Peyer's patch (tissue), 4 donors: ENCODE results near the gene SORL1.

Experiments used
- POLR2A ChIP-seq, 2 donors: fragments of 450-650 bp; IDR thresholded peaks; one replicate each; pipeline ENCODE4 v1.5.1; 2017; ENCODE audit warnings: antibody characterized with exemption in 2 of 2, mild to moderate bottlenecking in 2 of 2, moderate library complexity in 2 of 2
- TF ChIP-seq, protein P1 (sequence below), 6 experiments: fragments of 450-650 bp in 4 of 6; fragments of 200-600 bp in 2 of 6; sonication (generic) in 1 of 6; IDR thresholded peaks; one replicate each; pipeline ENCODE4 v1.5.1; 2017 to 2019; ENCODE audit warnings: antibody characterized with exemption in 6 of 6, mild to moderate bottlenecking in 3 of 6, moderate library complexity in 1 of 6

DNA sequence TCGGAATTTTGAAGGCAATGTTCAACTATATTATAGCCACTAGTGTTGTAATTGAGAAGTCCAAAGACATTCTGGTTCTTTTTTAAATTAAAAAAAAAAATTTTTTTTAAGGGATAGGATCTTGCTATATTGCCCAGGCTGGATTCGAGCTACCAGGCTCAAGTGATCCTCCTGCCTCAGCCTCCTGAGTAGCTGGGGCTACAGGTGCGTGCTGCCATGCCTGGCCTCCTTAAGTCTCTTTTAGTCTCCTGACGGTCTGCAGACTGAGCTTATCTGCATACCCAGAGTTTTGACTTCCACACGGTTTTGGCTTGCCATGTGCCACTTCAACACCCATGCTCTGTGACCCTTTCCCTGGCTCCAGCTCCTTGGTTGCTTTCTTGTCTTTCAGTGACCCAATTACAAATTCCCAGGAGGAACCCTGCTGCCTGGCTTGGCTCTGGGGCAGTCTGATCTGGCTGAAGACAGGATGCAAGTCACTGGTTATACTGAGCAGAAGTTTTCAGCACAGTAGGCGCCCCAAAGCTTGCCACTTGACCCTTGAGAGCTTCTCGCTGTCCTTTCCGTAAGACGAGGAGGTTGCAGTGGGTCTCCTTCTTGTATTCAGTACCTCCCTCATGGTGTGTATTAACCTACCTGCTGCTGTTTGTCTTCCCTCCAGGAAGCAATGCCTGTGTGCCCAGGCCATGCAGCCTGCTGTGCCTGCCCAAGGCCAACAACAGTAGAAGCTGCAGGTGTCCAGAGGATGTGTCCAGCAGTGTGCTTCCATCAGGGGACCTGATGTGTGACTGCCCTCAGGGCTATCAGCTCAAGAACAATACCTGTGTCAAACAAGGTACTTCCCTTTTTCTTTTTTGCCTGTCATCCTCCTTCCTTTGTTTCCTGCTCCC lies 114.4 kb downstream of the SORL1 start:
- TF ChIP-seq, protein P1, sequence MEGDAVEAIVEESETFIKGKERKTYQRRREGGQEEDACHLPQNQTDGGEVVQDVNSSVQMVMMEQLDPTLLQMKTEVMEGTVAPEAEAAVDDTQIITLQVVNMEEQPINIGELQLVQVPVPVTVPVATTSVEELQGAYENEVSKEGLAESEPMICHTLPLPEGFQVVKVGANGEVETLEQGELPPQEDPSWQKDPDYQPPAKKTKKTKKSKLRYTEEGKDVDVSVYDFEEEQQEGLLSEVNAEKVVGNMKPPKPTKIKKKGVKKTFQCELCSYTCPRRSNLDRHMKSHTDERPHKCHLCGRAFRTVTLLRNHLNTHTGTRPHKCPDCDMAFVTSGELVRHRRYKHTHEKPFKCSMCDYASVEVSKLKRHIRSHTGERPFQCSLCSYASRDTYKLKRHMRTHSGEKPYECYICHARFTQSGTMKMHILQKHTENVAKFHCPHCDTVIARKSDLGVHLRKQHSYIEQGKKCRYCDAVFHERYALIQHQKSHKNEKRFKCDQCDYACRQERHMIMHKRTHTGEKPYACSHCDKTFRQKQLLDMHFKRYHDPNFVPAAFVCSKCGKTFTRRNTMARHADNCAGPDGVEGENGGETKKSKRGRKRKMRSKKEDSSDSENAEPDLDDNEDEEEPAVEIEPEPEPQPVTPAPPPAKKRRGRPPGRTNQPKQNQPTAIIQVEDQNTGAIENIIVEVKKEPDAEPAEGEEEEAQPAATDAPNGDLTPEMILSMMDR (IDR thresholded peaks at IDR 0.05): no peak
- TF ChIP-seq POLR2A (IDR thresholded peaks at IDR 0.05): no peak
